GM12874 (cell line): ENCODE results near the gene ARHGAP22.

ENCODE experiments used
- CTCF ChIP-seq: IDR thresholded peaks from 2 replicates; pipeline ENCODE4 v1.5.1; 2011; ENCODE audit warnings: low read depth, mild to moderate bottlenecking, control low read depth, low read length, moderate library complexity; ENCODE audit not compliant: insufficient read depth

The ARHGAP22 gene

GRCh38 chr10:48493083-48493871 lies 111.6 kb downstream of the ARHGAP22 start:
- no peak for TF ChIP-seq CTCF

- TF ChIP-seq CTCF, result no peak
Measured at GRCh38 chr10:48492201-48492600, 112.7 kb downstream of the ARHGAP22 start.

- no peak for TF ChIP-seq CTCF
Measured at GRCh38 chr10:48491392-48492139, 113.3 kb downstream of the ARHGAP22 start.

GRCh38 chr10:48490946-48491345 lies 113.9 kb downstream of the ARHGAP22 start:
- no peak for TF ChIP-seq CTCF

- no peak for TF ChIP-seq CTCF
Measured at GRCh38 chr10:48490571-48490940, 114.3 kb downstream of the ARHGAP22 start.

- no peak for TF ChIP-seq CTCF
Measured at GRCh38 chr10:48489099-48489498, 115.8 kb downstream of the ARHGAP22 start.

GRCh38 chr10:48487244-48487643 lies 117.6 kb downstream of the ARHGAP22 start:
- TF ChIP-seq CTCF, result no peak
